ENCODE results near the gene HIVEP2. TPM values are rescaled to one million over a fixed set of nuclear protein-coding genes. Genes with fewer than 3 reads are reported as not detected.

HIVEP2 gene
- polyA plus RNA-seq, 10 donors, result 11.7 to 25.4 (median 18.7) TPM

DNA sequence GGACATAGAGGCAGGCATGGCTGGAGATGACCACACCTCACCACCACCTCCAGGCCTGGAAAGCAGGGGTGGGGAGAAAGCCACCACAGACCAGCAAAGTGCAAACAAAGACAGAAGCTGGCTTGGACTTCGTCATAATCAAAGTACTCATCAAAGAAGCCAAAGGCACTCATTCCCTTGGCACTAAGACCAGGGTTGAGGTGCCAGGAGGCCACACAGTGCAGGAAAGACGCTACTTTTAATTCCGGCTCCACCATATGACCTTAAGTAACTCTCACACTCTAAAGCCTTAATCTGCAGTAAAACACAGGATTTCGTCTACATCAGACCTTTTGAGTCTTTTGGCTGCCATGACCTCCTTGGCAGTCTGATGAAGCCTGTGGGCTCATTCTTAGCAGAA is 123.1 kb downstream of the HIVEP2 start:
- no peak for DNase-seq

- DNase-seq, result no peak
Measured at GRCh38 chr6:142821164-142821716, 123.7 kb downstream of the HIVEP2 start.

DNA sequence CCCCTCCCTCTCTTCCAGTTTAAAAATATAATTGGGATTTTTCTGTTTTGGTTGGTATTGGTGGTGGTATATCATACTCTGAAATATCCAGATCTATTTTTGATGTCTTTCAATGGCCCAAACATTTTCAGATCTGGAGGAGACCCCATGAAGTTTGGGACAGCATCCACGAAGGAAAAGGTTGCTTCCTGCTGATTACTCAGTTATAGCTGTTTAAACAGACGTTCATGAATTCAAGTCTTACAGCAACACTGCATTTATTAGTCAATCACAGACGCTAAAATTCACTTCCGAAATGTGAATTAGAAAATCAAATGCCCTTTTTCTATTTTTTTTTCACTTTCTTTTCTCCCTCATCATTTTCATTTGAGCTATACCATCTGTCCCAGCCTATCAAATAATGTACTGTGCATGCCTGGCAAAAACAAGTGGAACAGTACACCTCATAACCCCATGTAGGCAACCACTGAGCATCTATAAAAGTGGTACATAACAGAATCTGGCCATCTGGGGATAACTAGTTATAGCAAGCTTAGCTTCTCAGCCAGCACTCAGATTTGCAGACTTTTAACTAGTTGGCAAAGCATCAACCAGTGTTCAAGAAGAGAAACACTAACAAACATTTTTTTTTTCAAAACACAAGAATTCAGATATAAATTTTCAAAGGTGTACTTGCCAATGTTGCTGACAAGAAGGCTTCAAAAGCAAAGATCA is 124.5 kb downstream of the HIVEP2 start:
- peak in 2 of 3 donors; percentile 40 to 52 for DNase-seq

DNA sequence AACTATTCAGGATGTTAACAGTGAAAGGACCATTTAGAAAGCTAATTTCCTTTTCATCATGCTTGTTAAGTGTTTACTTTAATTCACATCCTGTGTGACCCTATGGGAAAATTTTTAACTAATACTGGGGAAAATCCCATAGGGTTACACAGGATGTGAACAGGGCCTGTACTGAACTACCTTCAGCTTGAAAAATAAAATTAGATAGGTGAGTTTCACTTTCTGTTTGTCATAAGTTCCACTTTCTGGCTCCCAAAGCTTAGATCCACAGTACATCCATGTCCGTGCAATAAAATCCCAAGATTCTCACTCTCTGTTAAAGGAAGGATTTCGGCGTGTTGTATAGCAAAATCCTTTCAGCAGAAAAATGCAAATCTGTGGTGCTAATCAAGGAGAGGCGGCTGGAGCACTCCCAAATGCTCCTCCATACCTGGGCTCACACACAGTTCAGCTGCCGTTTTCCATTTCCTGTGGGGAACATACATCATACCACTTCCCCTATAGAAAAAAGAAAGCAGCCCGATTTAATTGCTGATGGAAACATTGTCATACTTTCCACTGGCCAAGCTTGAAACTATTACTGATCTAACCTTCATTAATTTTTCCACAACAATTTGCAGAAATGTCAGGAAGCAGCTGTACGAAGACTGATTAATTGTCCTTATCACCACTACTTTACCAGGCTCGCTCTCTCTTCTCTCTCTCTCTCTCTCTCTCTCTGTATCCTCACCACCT is 125.2 kb downstream of the HIVEP2 start:
- peak; percentile 60 to 92 (median 84) for DNase-seq

GRCh38 chr6:142816486-142816885 is 128.5 kb downstream of the HIVEP2 start:
- no peak for DNase-seq

DNA sequence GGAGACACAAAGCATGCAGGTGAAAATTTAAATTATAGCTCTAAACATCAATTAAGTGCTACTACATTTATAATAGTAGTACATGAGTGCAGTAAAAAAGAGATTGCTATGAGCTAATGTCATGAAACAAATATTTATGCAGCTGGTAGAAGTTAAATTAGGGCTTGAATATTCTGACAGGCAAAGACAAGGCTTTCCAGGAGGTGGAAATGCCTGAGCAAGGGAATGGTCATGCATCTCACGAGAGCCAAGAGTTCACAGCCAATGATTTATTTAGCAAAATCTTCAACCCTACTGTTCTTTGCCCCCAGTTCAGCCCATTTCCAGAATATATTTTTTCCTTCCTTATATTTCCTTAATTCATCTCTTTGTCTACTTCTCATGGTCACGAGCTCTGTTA is 128.9 kb downstream of the HIVEP2 start:
- no peak for DNase-seq

DNA sequence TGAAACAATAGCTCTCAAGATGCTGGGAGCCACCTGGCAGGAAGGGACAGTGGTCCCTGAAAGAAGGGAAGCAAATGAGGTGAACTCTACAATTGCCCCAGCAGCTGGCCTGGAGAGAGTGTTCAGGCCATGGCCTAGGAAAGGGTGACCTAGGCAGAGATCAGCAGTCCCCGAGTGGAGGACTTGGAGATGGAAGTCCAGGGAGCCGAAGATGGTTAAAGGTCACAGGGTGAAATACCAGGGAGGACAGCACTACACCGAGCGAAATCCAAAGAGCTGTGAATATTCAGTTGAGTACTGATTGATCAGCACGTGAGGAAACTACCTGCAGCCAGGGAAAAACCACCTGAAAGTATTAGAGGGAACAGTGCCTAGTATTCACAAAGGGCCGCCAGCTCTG is 133.1 kb downstream of the HIVEP2 start:
- DNase-seq, result no peak

GRCh38 chr6:142810952-142811514 is 133.9 kb downstream of the HIVEP2 start:
- peak in 1 of 3 donors; percentile 48 for DNase-seq

GRCh38 chr6:142809947-142810346 is 135.0 kb downstream of the HIVEP2 start:
- DNase-seq, result no peak

DNA sequence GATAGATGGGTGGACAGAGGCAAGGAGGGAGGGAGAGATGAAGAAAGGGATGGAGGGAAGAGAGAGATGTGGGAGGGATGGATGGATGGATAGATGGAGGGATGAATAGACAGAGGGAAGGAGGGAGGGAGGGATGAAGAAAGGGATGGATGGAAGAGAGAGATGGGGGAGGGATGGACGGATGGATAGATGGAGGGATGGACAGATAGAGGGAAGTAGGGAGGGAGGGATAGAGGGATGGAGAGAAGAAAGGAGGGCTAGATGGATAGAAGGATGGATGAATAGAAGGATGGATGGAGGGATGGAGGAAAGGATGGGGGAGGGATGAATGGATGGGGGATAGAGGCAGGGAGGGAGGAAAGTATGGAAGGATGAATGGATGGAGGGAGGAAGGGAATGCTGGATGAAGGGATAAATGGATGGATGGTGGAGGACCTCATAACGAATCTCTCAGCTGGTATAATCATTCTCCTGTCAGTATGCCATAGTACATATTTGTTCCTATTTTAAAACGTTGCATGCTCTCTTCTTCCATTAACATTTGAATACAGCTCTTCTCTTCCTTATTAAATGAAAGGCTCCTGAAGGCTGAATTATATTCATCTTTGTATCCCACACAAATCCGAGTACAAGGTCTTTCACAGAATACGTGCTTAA is 136.4 kb downstream of the HIVEP2 start:
- DNase-seq, result no peak

- no peak for DNase-seq
Measured at GRCh38 chr6:142805042-142805441, 139.9 kb downstream of the HIVEP2 start.

- DNase-seq, result no peak
Measured at GRCh38 chr6:142804490-142804889, 140.5 kb downstream of the HIVEP2 start.

DNA sequence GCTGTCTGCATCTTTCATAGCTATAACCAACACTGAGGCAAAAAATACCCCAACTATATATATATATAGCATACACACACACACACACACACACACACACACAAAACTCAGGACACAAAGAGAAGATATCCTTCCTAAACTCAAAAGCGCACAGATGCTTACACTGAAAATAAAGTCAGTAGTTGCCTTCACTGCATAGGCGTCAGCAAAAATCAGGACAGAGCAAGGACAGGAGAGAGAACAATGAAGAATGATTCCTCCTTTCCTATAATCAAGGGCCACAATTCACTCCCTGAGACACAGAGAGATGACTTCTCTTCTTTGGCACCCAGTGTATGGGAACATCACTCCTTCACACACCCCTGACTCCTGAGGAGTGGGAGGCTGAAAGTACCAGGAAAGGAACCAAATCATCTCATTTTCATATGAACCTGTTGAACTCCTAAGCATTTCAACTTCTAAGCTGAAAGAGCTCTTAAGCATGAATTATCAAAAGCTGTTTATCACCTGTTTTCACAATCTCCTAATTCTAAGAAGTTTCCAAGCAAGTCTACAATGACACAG is 141.4 kb downstream of the HIVEP2 start:
- no peak for DNase-seq

DNA sequence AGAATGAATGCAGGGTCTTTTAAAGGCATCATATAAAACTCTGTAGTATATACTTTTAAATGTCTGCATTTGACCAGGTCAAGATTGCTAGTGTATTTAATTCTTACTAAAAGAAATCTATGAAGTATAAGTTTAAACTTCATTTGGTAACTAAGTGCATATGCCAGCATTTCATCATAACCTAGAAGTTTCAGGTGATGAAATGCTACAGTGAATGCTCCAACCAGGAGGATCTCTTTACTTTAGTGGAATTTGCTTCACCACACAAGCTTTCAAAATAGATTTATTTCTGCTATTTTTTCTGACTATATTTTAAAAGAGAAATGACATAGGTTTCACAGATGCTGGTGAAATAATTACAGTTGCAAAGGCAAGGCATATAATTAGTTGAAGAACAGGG is 141.9 kb downstream of the HIVEP2 start:
- no peak for DNase-seq

DNA sequence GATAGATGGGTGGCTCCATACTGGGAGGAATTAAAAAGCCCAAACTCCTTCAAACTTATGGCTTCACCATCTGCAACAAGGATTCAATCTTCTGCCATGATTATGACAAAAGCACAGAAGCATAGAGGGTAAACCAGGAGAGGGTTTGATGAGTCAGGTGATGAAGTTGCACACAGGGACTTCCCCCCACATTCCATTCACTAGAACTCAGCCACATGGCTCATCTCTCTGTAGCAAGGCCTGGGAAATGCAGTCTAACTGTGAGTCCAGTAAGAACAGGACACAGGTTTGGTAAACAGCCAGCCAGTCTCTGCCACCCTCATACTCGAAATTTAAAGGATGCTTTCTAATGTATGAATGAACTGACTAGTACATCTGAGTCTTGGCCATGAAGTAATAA is 142.9 kb downstream of the HIVEP2 start:
- DNase-seq, result peak in 1 of 3 donors; percentile 93

DNA sequence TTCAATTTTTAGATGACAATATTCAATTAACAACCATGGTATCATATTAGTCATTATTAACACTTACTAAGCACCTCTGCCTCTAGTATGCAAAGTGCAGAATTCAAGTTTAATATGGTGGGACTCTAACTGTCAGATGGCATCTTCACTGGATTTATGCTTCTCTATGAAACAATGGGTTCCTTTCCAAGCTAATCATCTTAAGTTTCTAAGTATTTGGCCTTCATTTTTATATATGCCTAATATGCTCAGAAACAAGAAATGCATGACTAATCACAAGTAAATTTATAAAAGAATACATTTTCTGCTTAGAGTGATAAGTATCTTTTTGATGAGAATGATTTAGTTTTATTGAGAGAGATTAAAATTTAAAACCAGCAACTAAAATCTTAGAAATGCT is 144.7 kb downstream of the HIVEP2 start:
- no peak for DNase-seq

- no peak for DNase-seq
Measured at GRCh38 chr6:142799639-142800038, 145.3 kb downstream of the HIVEP2 start.

GRCh38 chr6:142797159-142797558 is 147.8 kb downstream of the HIVEP2 start:
- no peak for DNase-seq

DNA sequence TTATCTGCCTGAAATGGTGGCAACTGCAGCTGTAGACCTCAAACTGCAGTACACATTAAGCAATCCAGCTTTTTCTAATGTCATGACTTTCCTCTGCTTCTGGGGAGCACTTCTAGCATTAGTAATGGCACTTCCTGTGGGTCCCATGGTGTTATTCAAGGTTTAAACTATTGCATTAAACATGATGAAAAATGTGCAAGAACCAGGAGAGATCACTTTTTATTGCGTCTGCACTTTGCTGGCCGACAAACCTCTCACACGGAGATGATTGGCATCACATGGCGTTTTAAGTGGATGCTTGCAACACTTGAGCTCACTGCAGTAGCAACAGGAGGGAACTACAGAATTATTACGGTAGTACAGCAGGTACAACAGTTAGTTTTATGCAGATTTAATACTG is 148.4 kb downstream of the HIVEP2 start:
- DNase-seq, result no peak

DNA sequence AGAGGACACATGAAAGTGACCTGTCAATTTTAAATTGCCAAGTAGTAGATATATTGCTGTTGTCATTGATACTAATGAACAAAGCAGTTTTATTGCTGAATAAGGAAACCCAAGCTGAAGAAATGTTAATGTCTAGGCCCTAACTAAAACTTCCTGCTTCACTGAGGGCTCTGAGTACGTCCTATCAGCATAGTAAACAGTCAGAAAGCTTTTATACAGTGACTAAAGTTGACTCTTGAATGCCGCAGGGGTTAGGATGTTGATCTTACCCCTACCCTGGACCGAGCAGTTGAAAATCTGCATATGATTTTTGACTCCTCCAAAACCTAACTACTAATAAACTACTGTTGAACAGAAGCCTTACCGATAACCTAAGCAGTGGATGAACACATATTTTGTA is 149.0 kb downstream of the HIVEP2 start:
- no peak for DNase-seq

- no peak for DNase-seq
Measured at GRCh38 chr6:142794424-142794823, 150.6 kb downstream of the HIVEP2 start.

- no peak for DNase-seq
Measured at GRCh38 chr6:142790257-142790656, 154.7 kb downstream of the HIVEP2 start.
